ENCODE results near the gene BRMS1L. TPM values are rescaled to one million over a fixed set of nuclear protein-coding genes. Genes with fewer than 3 reads are reported as not detected.

BRMS1L gene
- total RNA-seq, 2 experiments from 2014 or later: 8.1 to 8.2 TPM

GRCh38 chr14:35854696-35855270 lies 28.6 kb downstream of the BRMS1L start:
- POLR2A ChIA-PET: no interaction called here

GRCh38 chr14:35855876-35856481 lies 29.8 kb downstream of the BRMS1L start:
- ChIA-PET POLR2A (no interaction called here), CTCF (interaction anchor here (0.6 kb wide), 1 partner anchor 958 kb away, joined by 6 read pairs; no protein-coding TSS in a partner anchor)

More at GRCh38 chr14:35854696-35855270, 28.6 kb downstream of the BRMS1L start:
- CTCF ChIA-PET: no interaction called here

- ChIA-PET POLR2A (no interaction called here), CTCF (interaction anchor here (0.9 kb wide), 1 partner anchor 44 kb away, joined by 3 read pairs; no protein-coding TSS in a partner anchor)
Measured at GRCh38 chr14:35858521-35859209, 32.5 kb downstream of the BRMS1L start.

DNA sequence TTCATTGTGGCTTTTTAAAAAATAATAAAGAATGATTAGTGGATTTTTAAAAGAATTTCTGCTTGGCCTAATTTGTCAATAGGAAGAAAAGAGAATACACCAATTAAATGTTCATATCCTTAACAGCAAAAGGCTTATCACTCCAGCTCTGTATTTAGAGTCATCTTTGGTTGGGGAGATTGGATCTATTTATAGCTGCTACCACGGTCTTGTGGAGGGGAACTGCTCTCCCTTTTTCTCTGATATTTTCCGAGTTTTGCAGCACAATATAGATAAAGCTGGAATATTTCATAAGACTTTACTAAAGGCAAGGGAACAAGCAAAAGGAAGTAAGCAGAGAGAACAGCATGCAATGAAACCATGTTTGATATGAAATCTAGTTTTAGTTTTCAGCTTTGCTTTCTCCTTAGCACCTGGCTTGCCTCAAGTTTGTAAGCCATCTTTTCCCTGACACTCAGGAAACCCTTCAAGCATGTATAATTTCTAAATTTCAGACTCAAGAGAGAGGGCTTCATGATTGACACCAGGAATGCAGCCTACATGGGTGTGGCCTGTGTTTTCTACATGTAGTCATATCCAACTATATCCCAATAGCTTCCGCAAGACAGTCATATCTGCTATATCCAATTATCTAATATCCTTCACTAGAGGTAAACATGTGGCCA lies 35.2 kb downstream of the BRMS1L start:
- CTCF ChIA-PET: no interaction called here
- POLR2A ChIA-PET: no interaction called here

- ChIA-PET POLR2A (no interaction called here), CTCF (no interaction called here)
Measured at GRCh38 chr14:35865611-35866324, 39.6 kb downstream of the BRMS1L start.

DNA sequence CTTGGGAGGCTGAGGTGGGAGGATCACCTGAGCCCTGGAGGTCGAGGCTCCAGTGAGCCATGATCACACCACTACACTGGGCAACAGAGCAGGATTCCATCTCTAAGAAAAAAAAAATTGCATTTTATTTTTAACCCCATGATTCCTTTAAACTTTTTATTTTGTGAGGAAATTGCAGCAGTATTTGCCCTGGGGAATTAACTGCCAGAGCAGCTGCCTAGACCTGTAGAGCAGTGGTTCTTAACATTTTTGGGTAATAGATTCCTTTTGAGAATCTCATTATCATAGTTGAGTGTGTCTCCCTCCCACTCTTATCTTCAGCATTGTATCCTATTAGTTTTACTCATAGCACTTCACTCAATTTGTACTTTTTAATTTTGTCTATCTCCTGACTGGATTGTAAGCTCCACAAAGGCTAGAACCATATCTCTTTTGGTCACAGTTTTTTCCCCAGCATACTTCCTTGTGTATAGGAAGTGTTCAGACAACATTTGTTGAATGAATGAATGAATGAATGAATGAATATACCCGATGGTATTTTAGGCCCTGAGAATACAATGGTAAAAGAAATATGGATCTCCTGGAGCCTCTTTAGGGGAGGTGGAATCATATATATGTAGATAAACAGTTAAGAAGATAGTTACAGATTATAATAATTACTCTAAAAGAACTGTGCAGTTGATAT lies 40.6 kb downstream of the BRMS1L start:
- CTCF ChIA-PET: no interaction called here
- POLR2A ChIA-PET: no interaction called here

- CTCF ChIA-PET: no interaction called here
- POLR2A ChIA-PET: no interaction called here
Measured at GRCh38 chr14:35867280-35867629, 41.1 kb downstream of the BRMS1L start.

GRCh38 chr14:35875296-35875695 lies 49.2 kb downstream of the BRMS1L start:
- CTCF ChIA-PET: no interaction called here
- POLR2A ChIA-PET: no interaction called here

- POLR2A ChIA-PET: no interaction called here
- CTCF ChIA-PET: no interaction called here
Measured at GRCh38 chr14:35877276-35877675, 51.1 kb downstream of the BRMS1L start.

DNA sequence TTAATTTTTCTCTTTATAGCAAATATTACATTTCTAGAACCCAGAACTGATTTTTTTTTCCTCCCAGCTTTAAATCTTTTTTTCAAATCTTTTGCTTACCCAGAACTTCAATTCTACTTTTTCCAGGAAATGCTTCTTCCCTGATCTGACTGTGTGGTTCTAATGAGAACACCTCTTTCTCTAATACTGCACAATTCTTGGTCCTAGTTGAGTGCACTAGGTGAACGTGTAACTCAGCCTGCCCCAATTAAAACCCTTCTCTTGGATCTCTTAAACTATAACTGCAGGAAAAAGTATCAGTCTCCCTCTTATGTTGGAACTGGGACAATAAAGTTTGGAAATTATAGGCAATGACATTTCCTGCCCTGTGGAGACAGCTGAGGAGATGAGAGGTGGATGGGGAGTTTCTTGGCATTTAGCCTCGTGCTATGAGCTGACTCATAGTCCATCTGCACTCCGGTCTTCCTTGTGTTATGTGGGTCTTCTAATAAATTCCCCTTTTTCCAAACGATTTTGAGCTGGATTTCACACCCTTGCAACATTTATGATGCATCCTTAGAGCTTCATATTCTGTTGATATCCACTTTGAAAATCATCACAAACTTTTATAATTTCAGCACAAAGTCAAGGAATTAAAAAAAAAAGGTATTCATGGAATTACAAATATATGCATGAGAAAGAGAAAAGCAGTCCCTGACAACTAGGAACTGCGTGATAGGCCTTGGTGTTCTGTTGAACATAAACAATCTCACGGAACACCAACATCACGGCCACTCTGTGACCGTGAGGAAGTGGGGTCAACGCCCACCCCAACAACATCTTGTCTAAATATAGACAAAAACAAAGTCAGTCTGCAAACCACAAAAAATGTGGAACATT lies 52.4 kb downstream of the BRMS1L start:
- CTCF ChIA-PET: no interaction called here

GRCh38 chr14:35879151-35879648 lies 53.1 kb downstream of the BRMS1L start:
- ChIA-PET POLR2A (no interaction called here), CTCF (interaction anchor here (1.0 kb wide), 1 partner anchor 190 kb away, joined by 5 read pairs; no protein-coding TSS in a partner anchor)

More for the DNA sequence above, 52.4 kb downstream of the BRMS1L start:
- POLR2A ChIA-PET: no interaction called here

DNA sequence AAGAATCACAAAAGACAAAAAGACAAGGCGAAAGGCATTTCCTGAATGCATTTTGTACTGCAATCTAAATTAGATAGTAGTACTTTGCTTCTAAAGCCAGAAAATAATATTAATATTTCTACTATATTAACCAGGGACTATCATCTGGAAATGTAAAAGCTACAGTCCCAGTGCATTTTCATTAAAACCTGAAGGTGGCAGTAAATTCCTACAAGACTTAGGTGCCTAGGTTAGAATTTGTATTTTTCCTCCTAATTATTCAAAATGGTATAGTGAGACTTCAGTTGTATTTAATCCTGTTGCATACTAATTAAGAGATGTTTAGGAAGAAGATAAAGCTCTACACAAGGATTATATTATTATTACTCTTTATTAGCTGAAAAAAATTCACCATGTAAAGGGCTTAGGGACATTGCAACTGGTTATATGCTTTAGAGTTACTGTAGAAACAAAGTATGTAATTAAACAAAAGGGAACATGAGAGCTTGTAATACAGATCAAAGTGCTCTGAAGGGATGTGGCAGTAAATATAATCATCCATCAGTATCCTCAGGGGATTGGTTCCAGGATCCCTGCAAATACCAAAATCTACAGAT lies 53.6 kb downstream of the BRMS1L start:
- ChIA-PET POLR2A (no interaction called here), CTCF (interaction anchor here (1.0 kb wide), 1 partner anchor 190 kb away, joined by 5 read pairs; no protein-coding TSS in a partner anchor)

DNA sequence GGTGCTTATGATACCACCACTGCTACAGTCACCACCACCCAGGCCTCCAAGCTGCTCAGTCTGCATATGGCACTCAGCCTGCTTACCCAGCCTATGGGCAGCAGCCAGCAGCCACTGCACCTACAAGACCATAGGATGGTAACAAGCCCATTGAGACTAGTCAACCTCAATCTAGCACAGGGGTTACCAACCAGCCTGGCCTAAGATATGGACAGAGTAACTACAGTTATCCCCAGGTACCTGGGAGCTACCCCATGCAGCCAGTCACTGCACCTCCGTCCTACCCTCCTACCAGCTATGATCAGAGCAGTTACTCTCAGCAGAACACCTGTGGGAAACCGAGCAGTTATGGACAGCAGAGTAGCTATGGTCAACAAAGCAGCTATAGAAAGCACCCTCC lies 55.1 kb downstream of the BRMS1L start:
- POLR2A ChIA-PET: no interaction called here
- CTCF ChIA-PET: no interaction called here

- ChIA-PET CTCF (interaction anchor here (0.8 to 1.8 kb wide), 3 partner anchors 60 to 490 kb away, joined by 3 to 4 read pairs (median 3); no protein-coding TSS in a partner anchor), POLR2A (no interaction called here)
Measured at GRCh38 chr14:35883677-35884293, 57.6 kb downstream of the BRMS1L start.

DNA sequence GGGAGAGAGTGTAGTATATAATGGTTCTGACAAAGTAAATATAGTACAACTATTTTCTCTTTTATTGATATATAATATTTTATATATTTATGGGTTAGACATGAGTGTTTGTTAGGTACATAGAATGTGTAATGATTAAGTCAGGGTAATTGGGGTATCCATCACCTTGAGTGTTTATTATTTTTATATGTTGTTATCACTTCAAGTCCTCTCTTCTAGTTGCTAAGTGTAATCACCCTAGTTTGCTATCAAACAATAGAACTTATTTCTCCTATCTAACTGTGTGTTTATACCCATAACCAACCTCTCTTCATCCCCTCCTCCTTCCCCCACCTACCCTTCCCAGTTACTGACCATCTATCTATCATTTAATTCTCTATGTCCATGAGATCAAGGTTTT lies 64.2 kb downstream of the BRMS1L start:
- POLR2A ChIA-PET: no interaction called here

GRCh38 chr14:35895256-35895655 lies 69.1 kb downstream of the BRMS1L start:
- ChIA-PET CTCF (no interaction called here), POLR2A (no interaction called here)

More for the DNA sequence above, 64.2 kb downstream of the BRMS1L start:
- CTCF ChIA-PET: no interaction called here

GRCh38 chr14:35897616-35898111 lies 71.5 kb downstream of the BRMS1L start:
- ChIA-PET POLR2A (no interaction called here), CTCF (no interaction called here)
